HepG2 (cell line): Measurements from ENCODE around the gene NAV2. TPM values are rescaled to one million over a fixed set of nuclear protein-coding genes. Genes with fewer than 3 reads are reported as not detected.

Experiments
- BRD4 ChIP-seq: sonication (generic); formaldehyde crosslinking; IDR thresholded peaks from 2 replicates; pipeline ENCODE4 v1.4.0; 2020; ENCODE audit warnings: missing genetic modification reagents
- FOXA1 ChIP-seq, 2 experiments: fragments of 450-650 bp in 1 of 2; sonication (generic) in 1 of 2; formaldehyde crosslinking in 1 of 2; IDR thresholded peaks; 2 replicates each; pipeline versions ENCODE4 v1.4.0 to v1.6.1; 2016 to 2020; ENCODE audit warnings: missing genetic modification reagents in 1 of 2
- JUND ChIP-seq: sonication (generic); formaldehyde crosslinking; IDR thresholded peaks from 2 replicates; pipeline ENCODE4 v1.8.0; 2022; ENCODE audit warnings: mild to moderate bottlenecking, missing genetic modification reagents
- KMT2B ChIP-seq: IDR thresholded peaks from 2 replicates; pipeline ENCODE4 v1.6.1; 2016; ENCODE audit warnings: missing genetic modification reagents, missing compliant biosample characterization
- PAF1 ChIP-seq: IDR thresholded peaks from 2 replicates; pipeline ENCODE4 v1.6.1; 2016; ENCODE audit warnings: missing genetic modification reagents, missing compliant biosample characterization
- PATZ1 ChIP-seq: sonication (generic); formaldehyde crosslinking; IDR thresholded peaks from 2 replicates; pipeline ENCODE4 v1.4.0; 2020; ENCODE audit warnings: missing genetic modification reagents
- SOX6 ChIP-seq, 2 experiments: fragments of 450-650 bp in 1 of 2; sonication (generic) in 1 of 2; formaldehyde crosslinking in 1 of 2; IDR thresholded peaks; 2 replicates each; pipeline versions ENCODE4 v1.4.0 to v1.6.1; 2017 to 2020; ENCODE audit warnings: antibody characterized with exemption in 1 of 2, mild to moderate bottlenecking in 1 of 2, missing genetic modification reagents in 1 of 2
- SRSF4 ChIP-seq: fragments of 200-400 bp; formaldehyde crosslinking; IDR thresholded peaks from one replicate; pipeline ENCODE4 v1.6.1; 2018; ENCODE audit warnings: mild to moderate bottlenecking, low read depth, low read length, moderate library complexity; ENCODE audit not compliant: poor library complexity, severe bottlenecking
- ZBED4 ChIP-seq: sonication (generic); formaldehyde crosslinking; IDR thresholded peaks from 2 replicates; pipeline ENCODE4 v1.4.0; 2020; ENCODE audit warnings: missing genetic modification reagents, borderline replicate concordance
- ZKSCAN1 ChIP-seq: fragments of 150-350 bp; IDR thresholded peaks from 2 replicates; pipeline ENCODE4 v1.6.1; 2014; ENCODE audit warnings: low read length
- ZNF225 ChIP-seq: sonication (generic); formaldehyde crosslinking; IDR thresholded peaks from 2 replicates; pipeline ENCODE4 v1.4.0; 2020; ENCODE audit warnings: mild to moderate bottlenecking, missing genetic modification reagents
- ZNF276 ChIP-seq: sonication (generic); formaldehyde crosslinking; IDR thresholded peaks from 2 replicates; pipeline ENCODE4 v1.4.0; 2020; ENCODE audit warnings: mild to moderate bottlenecking, low read depth, missing genetic modification reagents
- ZNF292 ChIP-seq: sonication (generic); formaldehyde crosslinking; IDR thresholded peaks from 2 replicates; pipeline ENCODE4 v1.8.1; 2022; ENCODE audit warnings: mild to moderate bottlenecking, low read depth, missing genetic modification reagents, borderline replicate concordance
- ZNF549 ChIP-seq: sonication (generic); formaldehyde crosslinking; IDR thresholded peaks from 2 replicates; pipeline ENCODE4 v1.5.0; 2020; ENCODE audit warnings: missing genetic modification reagents
- ZNF558 ChIP-seq: sonication (generic); formaldehyde crosslinking; IDR thresholded peaks from 2 replicates; pipeline ENCODE4 v1.9.0; 2022; ENCODE audit warnings: mild to moderate bottlenecking, missing genetic modification reagents, borderline replicate concordance
- ZNF580 ChIP-seq: IDR thresholded peaks from 2 replicates; pipeline ENCODE4 v1.6.1; 2016; ENCODE audit warnings: low read depth, borderline replicate concordance
- polyA plus RNA-seq, 8 experiments: library from polyadenylated mRNA; depleted of rRNA in 3 of 8; stranded (reverse) in 7 of 8; unstranded in 1 of 8; fragments of >200 nt; fragmentation: Illumina TruSeq in 4 of 8; extraction: Trizol in 4 of 8; gene quantifications; 2 replicates each; pipeline versions ENCODE4 v1.2.1 to v1.2.3, GENCODE V29; 2011 to 2016; ENCODE audit warnings: low read depth in 4 of 8, missing spikeins in 1 of 8, mixed read lengths in 1 of 8; ENCODE audit not compliant: insufficient read depth in 1 of 8
- total RNA-seq, 5 experiments: library from RNA; depleted of rRNA; stranded (reverse); fragments of >200 nt; fragmentation: Illumina TruSeq; extraction: Trizol; gene quantifications; 2 replicates each; pipeline ENCODE4 v1.2.3, GENCODE V29; 2016; ENCODE audit warnings: low read depth in 1 of 5
- TF ChIP-seq, protein P1 (sequence below): sonication (generic); formaldehyde crosslinking; conservative IDR thresholded peaks from 2 replicates; pipeline ENCODE4 v1.4.0; 2020; ENCODE audit warnings: missing genetic modification reagents

Gene NAV2
- total and polyA plus RNA-seq, 2 of the 13 experiments (the other 11 are each of a cell fraction or from before 2014, with no cell fraction given), result 9.3 to 34.6 TPM

- TF ChIP-seq SRSF4 (no peak), ZBED4 (CRISPR knock-in tag) (no peak), ZNF225 (CRISPR knock-in tag) (no peak), PAF1 (CRISPR knock-in tag) (no peak), SOX6 (IDR thresholded peaks at IDR 0.05) (no peak), SOX6 (CRISPR knock-in tag; IDR thresholded peaks at IDR 0.05) (peak; percentile 71; the same call in 1 of the 2 replicates), ZNF580 (CRISPR knock-in tag) (0 out of 2 replicates have a peak, but pooled peaks have one; percentile 27), ZKSCAN1 (no peak), ZNF558 (CRISPR knock-in tag) (no peak), KMT2B (CRISPR knock-in tag) (no peak), FOXA1 (IDR thresholded peaks at IDR 0.05) (no peak), FOXA1 (CRISPR knock-in tag; IDR thresholded peaks at IDR 0.05) (peak; percentile 56; the same call in 1 of the 2 replicates), ZNF292 (CRISPR knock-in tag) (peak; percentile 38), ZNF276 (CRISPR knock-in tag) (no peak), JUND (no peak), ZNF549 (CRISPR knock-in tag) (no peak), BRD4 (CRISPR knock-in tag) (no peak), PATZ1 (CRISPR knock-in tag) (peak; percentile 54)
- TF ChIP-seq, protein P1, sequence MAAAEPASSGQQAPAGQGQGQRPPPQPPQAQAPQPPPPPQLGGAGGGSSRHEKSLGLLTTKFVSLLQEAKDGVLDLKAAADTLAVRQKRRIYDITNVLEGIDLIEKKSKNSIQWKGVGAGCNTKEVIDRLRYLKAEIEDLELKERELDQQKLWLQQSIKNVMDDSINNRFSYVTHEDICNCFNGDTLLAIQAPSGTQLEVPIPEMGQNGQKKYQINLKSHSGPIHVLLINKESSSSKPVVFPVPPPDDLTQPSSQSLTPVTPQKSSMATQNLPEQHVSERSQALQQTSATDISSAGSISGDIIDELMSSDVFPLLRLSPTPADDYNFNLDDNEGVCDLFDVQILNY (CRISPR knock-in tag), result no peak
Observed at GRCh38 chr11:20002312-20003216, 289.9 kb downstream of the NAV2 start (continued).
